ENCODE data around the gene NFATC4. TPM values are rescaled to one million over a fixed set of nuclear protein-coding genes. Genes with fewer than 3 reads are reported as not detected.

The NFATC4 gene
- polyA plus RNA-seq, 3 donors: not detected

DNA sequence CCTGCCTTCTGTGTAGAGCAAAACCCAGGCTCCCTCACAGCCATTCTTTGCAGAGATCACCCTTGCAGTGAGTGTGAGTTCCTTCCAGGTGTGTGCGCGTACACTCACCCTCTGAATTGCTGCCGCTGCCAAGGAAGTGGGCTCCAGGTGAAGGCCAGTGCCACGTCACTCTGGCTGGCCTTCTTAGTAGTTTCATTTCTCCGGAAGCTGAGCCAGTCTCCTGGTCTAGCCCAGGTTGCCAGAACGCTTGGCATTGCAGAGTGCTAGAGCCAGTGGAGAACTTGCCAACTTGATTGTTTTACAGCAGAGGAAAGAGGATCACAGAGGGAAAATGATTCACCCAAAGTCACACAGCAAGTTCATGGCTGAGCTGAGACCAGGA lies 50.5 kb downstream of the NFATC4 start:
- DNase-seq: no peak
- H3K27ac Mint-ChIP-seq: no peak overlapping the region
- 58% methylated on average over 6 of the region's 6 CpGs for WGBS (ENCODE audit: insufficient coverage)

DNA sequence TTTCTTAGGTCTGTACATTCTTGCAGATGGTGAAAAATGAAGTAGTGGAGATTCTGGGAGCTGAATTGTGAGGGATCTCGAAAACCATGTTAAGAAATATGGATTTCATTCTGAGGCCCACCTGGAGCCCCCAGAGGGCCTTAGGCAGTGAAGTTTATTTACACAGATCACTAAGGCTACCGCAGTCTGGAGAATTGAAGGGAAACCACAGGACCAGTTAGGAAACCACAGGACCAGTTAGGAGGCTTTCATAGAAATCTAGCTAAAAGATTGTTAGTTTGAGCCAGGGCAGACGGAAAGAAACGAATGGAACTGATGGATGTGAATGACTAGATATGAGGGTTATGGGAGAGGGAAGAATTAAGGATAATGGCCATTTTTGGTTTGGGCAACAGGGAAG lies 54.3 kb downstream of the NFATC4 start:
- TF ChIP-seq, protein P1, sequence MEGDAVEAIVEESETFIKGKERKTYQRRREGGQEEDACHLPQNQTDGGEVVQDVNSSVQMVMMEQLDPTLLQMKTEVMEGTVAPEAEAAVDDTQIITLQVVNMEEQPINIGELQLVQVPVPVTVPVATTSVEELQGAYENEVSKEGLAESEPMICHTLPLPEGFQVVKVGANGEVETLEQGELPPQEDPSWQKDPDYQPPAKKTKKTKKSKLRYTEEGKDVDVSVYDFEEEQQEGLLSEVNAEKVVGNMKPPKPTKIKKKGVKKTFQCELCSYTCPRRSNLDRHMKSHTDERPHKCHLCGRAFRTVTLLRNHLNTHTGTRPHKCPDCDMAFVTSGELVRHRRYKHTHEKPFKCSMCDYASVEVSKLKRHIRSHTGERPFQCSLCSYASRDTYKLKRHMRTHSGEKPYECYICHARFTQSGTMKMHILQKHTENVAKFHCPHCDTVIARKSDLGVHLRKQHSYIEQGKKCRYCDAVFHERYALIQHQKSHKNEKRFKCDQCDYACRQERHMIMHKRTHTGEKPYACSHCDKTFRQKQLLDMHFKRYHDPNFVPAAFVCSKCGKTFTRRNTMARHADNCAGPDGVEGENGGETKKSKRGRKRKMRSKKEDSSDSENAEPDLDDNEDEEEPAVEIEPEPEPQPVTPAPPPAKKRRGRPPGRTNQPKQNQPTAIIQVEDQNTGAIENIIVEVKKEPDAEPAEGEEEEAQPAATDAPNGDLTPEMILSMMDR (IDR thresholded peaks at IDR 0.05): no peak
- Histone ChIP-seq H3K27me3 (ENCODE audit: control insufficient read depth in 2 of 2, insufficient read depth in 2 of 2, low read length in 2 of 2) (peaks cover 2 to 5% of the 10 kb centered on the region in 2 donors), H3K4me1 (ENCODE audit: control insufficient read depth in 1 of 2, insufficient read depth in 2 of 2, low read length in 2 of 2) (peaks cover 8 to 17% of the 10 kb centered on the region in 2 donors), H4K20me1 (ENCODE audit: insufficient read depth, low read length) (no peaks in the 10 kb centered on the region), H3K9ac (ENCODE audit: insufficient read depth, low read length, poor library complexity, severe bottlenecking) (no peak overlapping the region), H3K27ac (ENCODE audit: low read depth in 1 of 2, low read length in 2 of 2) (no peak overlapping the region), H3K4me3 (replicated peaks in 1 of 3; ENCODE audit: low read depth in 2 of 3, low read length in 3 of 3) (no peak overlapping the region), H3K4me2 (replicated peaks; ENCODE audit: extremely low read depth, low read length, poor library complexity, severe bottlenecking) (no peak overlapping the region), H3K36me3 (replicated peaks in 1 of 2; ENCODE audit: control insufficient read depth in 1 of 2, insufficient read depth in 2 of 2, low read length in 2 of 2) (no peaks in the 10 kb centered on the region), H3K9me3 (replicated peaks in 1 of 2; ENCODE audit: control insufficient read depth in 1 of 2, insufficient read depth in 1 of 2, low read length in 2 of 2) (no peaks in the 10 kb centered on the region), H3K79me2 (ENCODE audit: insufficient read depth, low read length) (no peaks in the 10 kb centered on the region), H2AFZ (ENCODE audit: insufficient read depth, low read depth, low read length, poor library complexity, severe bottlenecking) (peak overlapping the region; percentile 20)
- Mint-ChIP-seq H3K27ac (no peak overlapping the region), H3K27me3 (ENCODE audit: low read depth in 3 of 3) (peaks cover 10 to 26% (median 25%) of the 10 kb centered on the region in 3 donors), H3K4me1 (peaks cover 9% of the 10 kb centered on the region), H3K4me3 (no peak overlapping the region), H3K9me3 (no peaks in the 10 kb centered on the region), H3K36me3 (no peaks in the 10 kb centered on the region)
- intact Hi-C loops (cut with micrococcal nuclease): no loop called here
- 2% methylated on average over 4 of the region's 4 CpGs for WGBS (ENCODE audit: insufficient coverage)
- DNase-seq: no peak

More for the DNA sequence above, 50.5 kb downstream of the NFATC4 start:
- H4K20me1 ChIP-seq (ENCODE audit: insufficient read depth, low read length): no peaks in the 10 kb centered on the region
- H3K36me3 ChIP-seq (replicated peaks in 1 of 2; ENCODE audit: control insufficient read depth in 1 of 2, insufficient read depth in 2 of 2, low read length in 2 of 2): no peaks in the 10 kb centered on the region
- peaks cover 11 to 25% (median 20%) of the 10 kb centered on the region in 3 donors for H3K27me3 Mint-ChIP-seq (ENCODE audit: low read depth in 3 of 3)
- peaks cover 2 to 5% of the 10 kb centered on the region in 2 donors for H3K27me3 ChIP-seq (ENCODE audit: control insufficient read depth in 2 of 2, insufficient read depth in 2 of 2, low read length in 2 of 2)
- H3K9ac ChIP-seq (ENCODE audit: insufficient read depth, low read length, poor library complexity, severe bottlenecking): no peak overlapping the region
- no peaks in the 10 kb centered on the region for H3K9me3 ChIP-seq (replicated peaks in 1 of 2; ENCODE audit: control insufficient read depth in 1 of 2, insufficient read depth in 1 of 2, low read length in 2 of 2)
- no peak overlapping the region for H3K4me2 ChIP-seq (replicated peaks; ENCODE audit: extremely low read depth, low read length, poor library complexity, severe bottlenecking)
- intact Hi-C loops (cut with micrococcal nuclease): no loop called here
- no peaks in the 10 kb centered on the region for H3K4me1 Mint-ChIP-seq
- no peak overlapping the region for H3K4me3 Mint-ChIP-seq
- H3K27ac ChIP-seq (ENCODE audit: low read depth in 1 of 2, low read length in 2 of 2): no peak overlapping the region
- H3K4me3 ChIP-seq (replicated peaks in 1 of 3; ENCODE audit: low read depth in 2 of 3, low read length in 3 of 3): no peak overlapping the region
- no peaks in the 10 kb centered on the region for H3K79me2 ChIP-seq (ENCODE audit: insufficient read depth, low read length)
- H3K4me1 ChIP-seq (ENCODE audit: control insufficient read depth in 1 of 2, insufficient read depth in 2 of 2, low read length in 2 of 2): peaks cover 8 to 11% of the 10 kb centered on the region in 2 donors
- H2AFZ ChIP-seq (ENCODE audit: insufficient read depth, low read depth, low read length, poor library complexity, severe bottlenecking): no peak overlapping the region
- H3K9me3 Mint-ChIP-seq: no peaks in the 10 kb centered on the region
- TF ChIP-seq, protein P1 (IDR thresholded peaks at IDR 0.05): no peak
- no peaks in the 10 kb centered on the region for H3K36me3 Mint-ChIP-seq

Measured in CD14-positive monocyte (primary cell).